WTC11 (cell line): ENCODE results near the gene MRPL24. TPM values are rescaled to one million over a fixed set of nuclear protein-coding genes. Genes with fewer than 3 reads are reported as not detected.

Source experiments
- ATAC-seq: fragments of 200-7000 bp; cut with Tn5 transposase; 2 replicates; pipeline ENCODE4 v1.10.0; 2021; ENCODE audit warnings: mild to moderate bottlenecking, moderate library complexity
- CTCF ChIA-PET: fragments of 300-600 bp; sonication (Branson Sonifier 250); formaldehyde crosslinking; loops from one replicate; lab custom pipeline; 2021; ENCODE audit warnings: antibody characterized with exemption; lab: Charles Lee
- POLR2A ChIA-PET: fragments of 350-600 bp; sonication (Branson Sonifier 250); formaldehyde crosslinking; loops from one replicate; lab custom pipeline; 2021; ENCODE audit warnings: antibody characterized with exemption; lab: Charles Lee
- DNase-seq: peaks from one replicate; pipeline ENCODE4 v3.0.0; 2021; ENCODE audit warnings: low spot score
- H3K27ac Mint-ChIP-seq: 2 replicates; pipeline ENCODE4 v1.8.0; 2021; ENCODE audit warnings: mixed read lengths
- H3K27me3 Mint-ChIP-seq: 2 replicates; pipeline ENCODE4 v1.8.0; 2021; ENCODE audit warnings: low read depth, mild to moderate bottlenecking, moderate library complexity, mixed read lengths
- H3K36me3 Mint-ChIP-seq: 2 replicates; pipeline ENCODE4 v1.8.0; 2021; ENCODE audit warnings: mixed read lengths
- H3K4me1 Mint-ChIP-seq: 2 replicates; pipeline ENCODE4 v1.8.0; 2022; ENCODE audit warnings: mixed read lengths
- H3K4me3 Mint-ChIP-seq: 2 replicates; pipeline ENCODE4 v1.8.0; 2021; ENCODE audit warnings: mild to moderate bottlenecking, moderate library complexity, mixed read lengths
- H3K9me3 Mint-ChIP-seq: 2 replicates; pipeline ENCODE4 v1.8.0; 2021; ENCODE audit warnings: mixed read lengths
- ATF1 ChIP-seq: sonication (generic); formaldehyde crosslinking; IDR thresholded peaks from 2 replicates; pipeline ENCODE4 v1.8.1; 2023; ENCODE audit warnings: mild to moderate bottlenecking, moderate library complexity, missing genetic modification reagents
- EMX1 ChIP-seq: fragments of 250-450 bp; sonication (Bioruptor Pico); IDR thresholded peaks from 2 replicates; pipeline ENCODE4 v1.8.0; 2021; ENCODE audit warnings: mild to moderate bottlenecking
- ESRRA ChIP-seq: sonication (generic); formaldehyde crosslinking; IDR thresholded peaks from 2 replicates; pipeline ENCODE4 v1.8.1; 2022; ENCODE audit warnings: mild to moderate bottlenecking, missing genetic modification reagents, borderline replicate concordance
- ETV6 ChIP-seq: sonication (generic); formaldehyde crosslinking; IDR thresholded peaks from 2 replicates; pipeline ENCODE4 v1.8.1; 2022; ENCODE audit warnings: mild to moderate bottlenecking, missing genetic modification reagents
- GTF2I ChIP-seq: fragments of 250-450 bp; sonication (Bioruptor Pico); conservative IDR thresholded peaks from 2 replicates; pipeline ENCODE4 v1.4.0; 2021; ENCODE audit warnings: mild to moderate bottlenecking
- HMGA2 ChIP-seq: fragments of 250-450 bp; sonication (Bioruptor Pico); IDR thresholded peaks from 2 replicates; pipeline ENCODE4 v1.4.0; 2021; ENCODE audit warnings: mild to moderate bottlenecking, moderate library complexity
- JUN ChIP-seq: sonication (generic); formaldehyde crosslinking; IDR thresholded peaks from 2 replicates; pipeline ENCODE4 v1.8.0; 2023; ENCODE audit warnings: mild to moderate bottlenecking, missing genetic modification reagents
- MYBL2 ChIP-seq: sonication (generic); formaldehyde crosslinking; IDR thresholded peaks from 2 replicates; pipeline ENCODE4 v1.8.1; 2023; ENCODE audit warnings: mild to moderate bottlenecking, moderate library complexity, missing genetic modification reagents
- PRRX2 ChIP-seq: fragments of 250-450 bp; sonication (Bioruptor Pico); IDR thresholded peaks from 2 replicates; pipeline ENCODE4 v1.8.0; 2021; ENCODE audit warnings: mild to moderate bottlenecking
- SMAD3 ChIP-seq: sonication (generic); formaldehyde crosslinking; IDR thresholded peaks from 2 replicates; pipeline ENCODE4 v1.8.0; 2022; ENCODE audit warnings: missing genetic modification reagents, mild to moderate bottlenecking, borderline replicate concordance
- TEAD4 ChIP-seq: sonication (generic); formaldehyde crosslinking; IDR thresholded peaks from 2 replicates; pipeline ENCODE4 v1.8.0; 2022; ENCODE audit warnings: mild to moderate bottlenecking, missing genetic modification reagents
- TP53 ChIP-seq: sonication (generic); formaldehyde crosslinking; IDR thresholded peaks from 2 replicates; pipeline ENCODE4 v1.8.1; 2023; ENCODE audit warnings: mild to moderate bottlenecking, missing genetic modification reagents
- ZNF219 ChIP-seq: sonication (generic); formaldehyde crosslinking; IDR thresholded peaks from 2 replicates; pipeline ENCODE4 v1.8.0; 2023; ENCODE audit warnings: missing genetic modification reagents, mild to moderate bottlenecking, borderline replicate concordance
- total RNA-seq: library from RNA; stranded (reverse); gene quantifications from 3 replicates; pipeline ENCODE4 v1.2.3, GENCODE V29; 2021
- TF ChIP-seq, protein P1 (sequence below): sonication (generic); formaldehyde crosslinking; IDR thresholded peaks from 2 replicates; pipeline ENCODE4 v1.8.0; 2022; ENCODE audit warnings: mild to moderate bottlenecking, missing genetic modification reagents
- TF ChIP-seq, protein P2 (sequence below): sonication (generic); formaldehyde crosslinking; conservative IDR thresholded peaks from 2 replicates; pipeline ENCODE4 v1.8.1; 2023; ENCODE audit warnings: mild to moderate bottlenecking, low read depth, missing genetic modification reagents, moderate library complexity
- TF ChIP-seq, protein P3 (sequence below): fragments of 200-600 bp; IDR thresholded peaks from 2 replicates; pipeline ENCODE4 v1.8.0; 2022; ENCODE audit warnings: antibody characterized with exemption
- TF ChIP-seq, protein P4 (sequence below): sonication (generic); formaldehyde crosslinking; IDR thresholded peaks from 2 replicates; pipeline ENCODE4 v1.8.1; 2023; ENCODE audit warnings: mild to moderate bottlenecking, missing genetic modification reagents
- TF ChIP-seq, protein P5 (sequence below): fragments of 250-450 bp; sonication (Bioruptor Pico); IDR thresholded peaks from 2 replicates; pipeline ENCODE4 v1.9.0; 2021; ENCODE audit warnings: moderate library complexity, mild to moderate bottlenecking, inconsistent platforms, borderline replicate concordance
- TF ChIP-seq, protein P6 (sequence below): sonication (generic); formaldehyde crosslinking; IDR thresholded peaks from 2 replicates; pipeline ENCODE4 v1.8.1; 2023; ENCODE audit warnings: mild to moderate bottlenecking, missing genetic modification reagents, moderate library complexity
- TF ChIP-seq, protein P7 (sequence below): sonication (generic); formaldehyde crosslinking; IDR thresholded peaks from 2 replicates; pipeline ENCODE4 v1.8.1; 2023; ENCODE audit warnings: mild to moderate bottlenecking, missing genetic modification reagents
- TF ChIP-seq, protein P8 (sequence below): sonication (generic); formaldehyde crosslinking; IDR thresholded peaks from 2 replicates; pipeline ENCODE4 v1.8.0; 2022; ENCODE audit warnings: missing genetic modification reagents

The MRPL24 gene
- total RNA-seq, 1 experiment from 2014 or later: 35.2 TPM

DNA sequence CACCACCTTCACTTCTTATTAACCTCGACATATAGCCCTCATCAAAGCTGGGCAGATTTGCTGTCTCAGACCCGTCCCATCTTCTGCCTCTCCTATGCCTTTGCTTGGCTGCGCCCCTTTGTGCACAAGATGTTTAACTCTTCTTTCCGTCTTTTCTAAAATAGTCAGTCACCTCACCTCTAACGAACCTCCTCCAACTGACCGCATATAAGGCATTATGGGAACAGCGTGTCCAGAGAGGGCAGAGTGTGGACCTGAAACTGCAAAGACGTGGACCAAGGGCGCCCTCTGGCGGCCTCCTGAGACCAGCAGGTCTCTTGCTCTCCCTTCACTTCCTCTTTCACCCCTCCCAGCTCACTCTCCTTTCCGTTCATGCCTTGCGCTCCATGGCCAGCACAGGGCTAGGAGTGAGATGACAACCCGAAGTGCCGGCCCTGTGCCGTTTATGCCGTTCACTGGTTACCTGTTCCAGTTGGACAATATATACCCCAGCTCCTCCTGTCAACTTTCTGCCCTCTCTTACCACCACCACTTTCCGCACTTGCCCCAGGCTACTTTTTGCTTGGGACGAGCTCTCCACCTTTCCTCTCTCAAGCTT lies 15.1 kb downstream of the MRPL24 start:
- ChIA-PET CTCF (interaction anchor here (0.5 to 9.5 kb wide), 77 partner anchors 10 to 729 kb away, joined by 3 to 682 read pairs (median 6); partner anchors contain the start of genes CRABP2, HAPLN2, HDGF and INSRR), POLR2A (interaction anchor here (0.6 to 5.3 kb wide), 11 partner anchors 10 to 133 kb away, joined by 3 to 57 read pairs (median 5); partner anchors contain the start of genes HDGF, INSRR, MRPL24 and NES)
- ATAC-seq: peak; percentile 60
- TF ChIP-seq, protein P1, sequence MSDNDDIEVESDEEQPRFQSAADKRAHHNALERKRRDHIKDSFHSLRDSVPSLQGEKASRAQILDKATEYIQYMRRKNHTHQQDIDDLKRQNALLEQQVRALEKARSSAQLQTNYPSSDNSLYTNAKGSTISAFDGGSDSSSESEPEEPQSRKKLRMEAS: peak; percentile 52; the same call in 1 of the 2 replicates
- TF ChIP-seq, protein P2, sequence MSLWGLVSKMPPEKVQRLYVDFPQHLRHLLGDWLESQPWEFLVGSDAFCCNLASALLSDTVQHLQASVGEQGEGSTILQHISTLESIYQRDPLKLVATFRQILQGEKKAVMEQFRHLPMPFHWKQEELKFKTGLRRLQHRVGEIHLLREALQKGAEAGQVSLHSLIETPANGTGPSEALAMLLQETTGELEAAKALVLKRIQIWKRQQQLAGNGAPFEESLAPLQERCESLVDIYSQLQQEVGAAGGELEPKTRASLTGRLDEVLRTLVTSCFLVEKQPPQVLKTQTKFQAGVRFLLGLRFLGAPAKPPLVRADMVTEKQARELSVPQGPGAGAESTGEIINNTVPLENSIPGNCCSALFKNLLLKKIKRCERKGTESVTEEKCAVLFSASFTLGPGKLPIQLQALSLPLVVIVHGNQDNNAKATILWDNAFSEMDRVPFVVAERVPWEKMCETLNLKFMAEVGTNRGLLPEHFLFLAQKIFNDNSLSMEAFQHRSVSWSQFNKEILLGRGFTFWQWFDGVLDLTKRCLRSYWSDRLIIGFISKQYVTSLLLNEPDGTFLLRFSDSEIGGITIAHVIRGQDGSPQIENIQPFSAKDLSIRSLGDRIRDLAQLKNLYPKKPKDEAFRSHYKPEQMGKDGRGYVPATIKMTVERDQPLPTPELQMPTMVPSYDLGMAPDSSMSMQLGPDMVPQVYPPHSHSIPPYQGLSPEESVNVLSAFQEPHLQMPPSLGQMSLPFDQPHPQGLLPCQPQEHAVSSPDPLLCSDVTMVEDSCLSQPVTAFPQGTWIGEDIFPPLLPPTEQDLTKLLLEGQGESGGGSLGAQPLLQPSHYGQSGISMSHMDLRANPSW (CRISPR knock-in tag): no peak
- TF ChIP-seq ETV6 (CRISPR knock-in tag) (peak; percentile 69; the same call in 1 of the 2 replicates), ATF1 (CRISPR knock-in tag) (no peak), SMAD3 (CRISPR knock-in tag) (no peak)
- TF ChIP-seq, protein P3, sequence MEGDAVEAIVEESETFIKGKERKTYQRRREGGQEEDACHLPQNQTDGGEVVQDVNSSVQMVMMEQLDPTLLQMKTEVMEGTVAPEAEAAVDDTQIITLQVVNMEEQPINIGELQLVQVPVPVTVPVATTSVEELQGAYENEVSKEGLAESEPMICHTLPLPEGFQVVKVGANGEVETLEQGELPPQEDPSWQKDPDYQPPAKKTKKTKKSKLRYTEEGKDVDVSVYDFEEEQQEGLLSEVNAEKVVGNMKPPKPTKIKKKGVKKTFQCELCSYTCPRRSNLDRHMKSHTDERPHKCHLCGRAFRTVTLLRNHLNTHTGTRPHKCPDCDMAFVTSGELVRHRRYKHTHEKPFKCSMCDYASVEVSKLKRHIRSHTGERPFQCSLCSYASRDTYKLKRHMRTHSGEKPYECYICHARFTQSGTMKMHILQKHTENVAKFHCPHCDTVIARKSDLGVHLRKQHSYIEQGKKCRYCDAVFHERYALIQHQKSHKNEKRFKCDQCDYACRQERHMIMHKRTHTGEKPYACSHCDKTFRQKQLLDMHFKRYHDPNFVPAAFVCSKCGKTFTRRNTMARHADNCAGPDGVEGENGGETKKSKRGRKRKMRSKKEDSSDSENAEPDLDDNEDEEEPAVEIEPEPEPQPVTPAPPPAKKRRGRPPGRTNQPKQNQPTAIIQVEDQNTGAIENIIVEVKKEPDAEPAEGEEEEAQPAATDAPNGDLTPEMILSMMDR: peak; percentile 95
- no peak overlapping the region for H3K27ac Mint-ChIP-seq
- no peaks in the 10 kb centered on the region for H3K9me3 Mint-ChIP-seq
- H3K27me3 Mint-ChIP-seq: no peaks in the 10 kb centered on the region
- peaks cover 14% of the 10 kb centered on the region for H3K4me1 Mint-ChIP-seq
- H3K36me3 Mint-ChIP-seq: peaks cover 28% of the 10 kb centered on the region
- peak; percentile 90 for DNase-seq
- no peak overlapping the region for H3K4me3 Mint-ChIP-seq

DNA sequence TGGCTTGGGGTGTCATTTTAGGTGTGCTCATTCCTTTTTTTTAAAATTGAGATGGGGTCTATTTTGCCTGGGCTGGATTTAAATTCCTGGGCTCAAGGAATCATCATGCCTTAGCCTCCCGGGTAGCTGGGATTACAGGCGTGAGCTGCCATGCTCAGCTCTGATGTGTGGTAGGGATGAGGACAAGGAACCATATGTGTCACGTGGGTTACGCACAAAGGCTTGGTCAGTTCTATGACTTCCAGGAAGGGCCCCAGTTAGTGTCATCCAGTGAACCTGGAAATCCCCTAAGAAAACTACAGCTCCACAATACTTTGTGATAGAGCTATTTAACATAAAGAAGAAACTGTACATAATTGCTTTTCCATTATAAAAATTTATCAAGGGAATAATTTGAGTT lies 19.4 kb downstream of the MRPL24 start:
- no peak for DNase-seq
- H3K9me3 Mint-ChIP-seq: no peaks in the 10 kb centered on the region
- POLR2A ChIA-PET: interaction anchor here (0.8 kb wide), 2 partner anchors 13 to 28 kb away, joined by 3 read pairs; no protein-coding TSS in a partner anchor
- CTCF ChIA-PET: interaction anchor here (0.7 to 25.2 kb wide), 5 partner anchors 15 to 203 kb away, joined by 3 to 1553 read pairs (median 4); no protein-coding TSS in a partner anchor
- H3K36me3 Mint-ChIP-seq: peaks cover 36% of the 10 kb centered on the region
- H3K27ac Mint-ChIP-seq: no peak overlapping the region
- H3K4me3 Mint-ChIP-seq: no peak overlapping the region
- no peak for ATAC-seq
- peaks cover 12% of the 10 kb centered on the region for H3K4me1 Mint-ChIP-seq
- no peaks in the 10 kb centered on the region for H3K27me3 Mint-ChIP-seq
- TF ChIP-seq ZNF219 (CRISPR knock-in tag): no peak
- TF ChIP-seq, protein P4, sequence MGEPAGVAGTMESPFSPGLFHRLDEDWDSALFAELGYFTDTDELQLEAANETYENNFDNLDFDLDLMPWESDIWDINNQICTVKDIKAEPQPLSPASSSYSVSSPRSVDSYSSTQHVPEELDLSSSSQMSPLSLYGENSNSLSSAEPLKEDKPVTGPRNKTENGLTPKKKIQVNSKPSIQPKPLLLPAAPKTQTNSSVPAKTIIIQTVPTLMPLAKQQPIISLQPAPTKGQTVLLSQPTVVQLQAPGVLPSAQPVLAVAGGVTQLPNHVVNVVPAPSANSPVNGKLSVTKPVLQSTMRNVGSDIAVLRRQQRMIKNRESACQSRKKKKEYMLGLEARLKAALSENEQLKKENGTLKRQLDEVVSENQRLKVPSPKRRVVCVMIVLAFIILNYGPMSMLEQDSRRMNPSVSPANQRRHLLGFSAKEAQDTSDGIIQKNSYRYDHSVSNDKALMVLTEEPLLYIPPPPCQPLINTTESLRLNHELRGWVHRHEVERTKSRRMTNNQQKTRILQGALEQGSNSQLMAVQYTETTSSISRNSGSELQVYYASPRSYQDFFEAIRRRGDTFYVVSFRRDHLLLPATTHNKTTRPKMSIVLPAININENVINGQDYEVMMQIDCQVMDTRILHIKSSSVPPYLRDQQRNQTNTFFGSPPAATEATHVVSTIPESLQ: no peak
- no peak for TF ChIP-seq JUN
- TF ChIP-seq, protein P5, sequence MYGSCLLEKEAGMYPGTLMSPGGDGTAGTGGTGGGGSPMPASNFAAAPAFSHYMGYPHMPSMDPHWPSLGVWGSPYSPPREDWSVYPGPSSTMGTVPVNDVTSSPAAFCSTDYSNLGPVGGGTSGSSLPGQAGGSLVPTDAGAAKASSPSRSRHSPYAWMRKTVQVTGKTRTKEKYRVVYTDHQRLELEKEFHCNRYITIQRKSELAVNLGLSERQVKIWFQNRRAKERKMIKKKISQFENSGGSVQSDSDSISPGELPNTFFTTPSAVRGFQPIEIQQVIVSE (CRISPR knock-in tag): no peak
- TF ChIP-seq GTF2I (CRISPR knock-in tag): no peak
- no peak for TF ChIP-seq ATF1 (CRISPR knock-in tag)
- no peak for TF ChIP-seq ESRRA (CRISPR knock-in tag)
- TF ChIP-seq, protein P6, sequence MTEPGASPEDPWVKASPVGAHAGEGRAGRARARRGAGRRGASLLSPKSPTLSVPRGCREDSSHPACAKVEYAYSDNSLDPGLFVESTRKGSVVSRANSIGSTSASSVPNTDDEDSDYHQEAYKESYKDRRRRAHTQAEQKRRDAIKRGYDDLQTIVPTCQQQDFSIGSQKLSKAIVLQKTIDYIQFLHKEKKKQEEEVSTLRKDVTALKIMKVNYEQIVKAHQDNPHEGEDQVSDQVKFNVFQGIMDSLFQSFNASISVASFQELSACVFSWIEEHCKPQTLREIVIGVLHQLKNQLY (CRISPR knock-in tag): no peak
- TF ChIP-seq PRRX2 (CRISPR knock-in tag): no peak
- TF ChIP-seq, protein P7, sequence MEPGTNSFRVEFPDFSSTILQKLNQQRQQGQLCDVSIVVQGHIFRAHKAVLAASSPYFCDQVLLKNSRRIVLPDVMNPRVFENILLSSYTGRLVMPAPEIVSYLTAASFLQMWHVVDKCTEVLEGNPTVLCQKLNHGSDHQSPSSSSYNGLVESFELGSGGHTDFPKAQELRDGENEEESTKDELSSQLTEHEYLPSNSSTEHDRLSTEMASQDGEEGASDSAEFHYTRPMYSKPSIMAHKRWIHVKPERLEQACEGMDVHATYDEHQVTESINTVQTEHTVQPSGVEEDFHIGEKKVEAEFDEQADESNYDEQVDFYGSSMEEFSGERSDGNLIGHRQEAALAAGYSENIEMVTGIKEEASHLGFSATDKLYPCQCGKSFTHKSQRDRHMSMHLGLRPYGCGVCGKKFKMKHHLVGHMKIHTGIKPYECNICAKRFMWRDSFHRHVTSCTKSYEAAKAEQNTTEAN: no peak
- no peak for TF ChIP-seq HMGA2 (CRISPR knock-in tag)
- TF ChIP-seq EMX1 (CRISPR knock-in tag): no peak
- no peak for TF ChIP-seq TEAD4 (CRISPR knock-in tag)
- TF ChIP-seq TP53 (CRISPR knock-in tag): no peak
- TF ChIP-seq, protein P8, sequence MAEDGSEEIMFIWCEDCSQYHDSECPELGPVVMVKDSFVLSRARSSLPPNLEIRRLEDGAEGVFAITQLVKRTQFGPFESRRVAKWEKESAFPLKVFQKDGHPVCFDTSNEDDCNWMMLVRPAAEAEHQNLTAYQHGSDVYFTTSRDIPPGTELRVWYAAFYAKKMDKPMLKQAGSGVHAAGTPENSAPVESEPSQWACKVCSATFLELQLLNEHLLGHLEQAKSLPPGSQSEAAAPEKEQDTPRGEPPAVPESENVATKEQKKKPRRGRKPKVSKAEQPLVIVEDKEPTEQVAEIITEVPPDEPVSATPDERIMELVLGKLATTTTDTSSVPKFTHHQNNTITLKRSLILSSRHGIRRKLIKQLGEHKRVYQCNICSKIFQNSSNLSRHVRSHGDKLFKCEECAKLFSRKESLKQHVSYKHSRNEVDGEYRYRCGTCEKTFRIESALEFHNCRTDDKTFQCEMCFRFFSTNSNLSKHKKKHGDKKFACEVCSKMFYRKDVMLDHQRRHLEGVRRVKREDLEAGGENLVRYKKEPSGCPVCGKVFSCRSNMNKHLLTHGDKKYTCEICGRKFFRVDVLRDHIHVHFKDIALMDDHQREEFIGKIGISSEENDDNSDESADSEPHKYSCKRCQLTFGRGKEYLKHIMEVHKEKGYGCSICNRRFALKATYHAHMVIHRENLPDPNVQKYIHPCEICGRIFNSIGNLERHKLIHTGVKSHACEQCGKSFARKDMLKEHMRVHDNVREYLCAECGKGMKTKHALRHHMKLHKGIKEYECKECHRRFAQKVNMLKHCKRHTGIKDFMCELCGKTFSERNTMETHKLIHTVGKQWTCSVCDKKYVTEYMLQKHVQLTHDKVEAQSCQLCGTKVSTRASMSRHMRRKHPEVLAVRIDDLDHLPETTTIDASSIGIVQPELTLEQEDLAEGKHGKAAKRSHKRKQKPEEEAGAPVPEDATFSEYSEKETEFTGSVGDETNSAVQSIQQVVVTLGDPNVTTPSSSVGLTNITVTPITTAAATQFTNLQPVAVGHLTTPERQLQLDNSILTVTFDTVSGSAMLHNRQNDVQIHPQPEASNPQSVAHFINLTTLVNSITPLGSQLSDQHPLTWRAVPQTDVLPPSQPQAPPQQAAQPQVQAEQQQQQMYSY (CRISPR knock-in tag): no peak
- TF ChIP-seq MYBL2 (CRISPR knock-in tag): no peak
